GM19193 (cell line): ENCODE results near the gene PAX5.

Experiments used
- POLR2A ChIP-seq: IDR thresholded peaks from 4 replicates; pipeline ENCODE4 v1.6.1; 2011; ENCODE audit not compliant: insufficient read depth, insufficient read length; ENCODE audit errors: extremely low read depth

Gene PAX5

GRCh38 chr9:37028420-37029031, 5.5 kb downstream of the PAX5 start:
- TF ChIP-seq POLR2A = no peak

- TF ChIP-seq POLR2A = peak; percentile 77
Measured at GRCh38 chr9:37027582-37028419, 6.3 kb downstream of the PAX5 start.

- no peak for TF ChIP-seq POLR2A
Measured at GRCh38 chr9:37026931-37027581, 7.0 kb downstream of the PAX5 start.

- peak; percentile 47 for TF ChIP-seq POLR2A
Measured at GRCh38 chr9:37026113-37026930, 7.7 kb downstream of the PAX5 start.

- TF ChIP-seq POLR2A = no peak
Measured at GRCh38 chr9:37025823-37026112, 8.3 kb downstream of the PAX5 start.

GRCh38 chr9:37025071-37025822, 8.8 kb downstream of the PAX5 start:
- TF ChIP-seq POLR2A = peak; percentile 48

GRCh38 chr9:37017546-37017945, 16.5 kb downstream of the PAX5 start:
- TF ChIP-seq POLR2A = no peak

GRCh38 chr9:37011530-37011929, 22.5 kb downstream of the PAX5 start:
- TF ChIP-seq POLR2A = no peak

- no peak for TF ChIP-seq POLR2A
Measured at GRCh38 chr9:37010976-37011375, 23.1 kb downstream of the PAX5 start.

- no peak for TF ChIP-seq POLR2A
Measured at GRCh38 chr9:37010180-37010579, 23.9 kb downstream of the PAX5 start.

- no peak for TF ChIP-seq POLR2A
Measured at GRCh38 chr9:37007295-37007694, 26.8 kb downstream of the PAX5 start.

GRCh38 chr9:37005517-37006140, 28.4 kb downstream of the PAX5 start:
- TF ChIP-seq POLR2A = peak; percentile 19

- TF ChIP-seq POLR2A = peak; percentile 56
Measured at GRCh38 chr9:37004424-37004935, 29.6 kb downstream of the PAX5 start.

GRCh38 chr9:37002413-37003217, 31.5 kb downstream of the PAX5 start:
- no peak for TF ChIP-seq POLR2A

GRCh38 chr9:37002036-37002412, 32.0 kb downstream of the PAX5 start:
- TF ChIP-seq POLR2A = peak; percentile 32
